GM23338 (cell line): ENCODE data around the gene OLAH. TPM values are rescaled to one million over a fixed set of nuclear protein-coding genes. Genes with fewer than 3 reads are reported as not detected.

Experiments used
- ATAC-seq: fragments of 200-7000 bp; cut with Tn5 transposase; 3 replicates; pipeline ENCODE4 v1.9.1; 2020
- DNase-seq: peaks from one replicate; pipeline ENCODE4 v3.0.0-alpha.2; 2015; ENCODE audit warnings: low spot score
- H2AFZ ChIP-seq: fragments of 200-600 bp; sonication (generic); 2 replicates; pipeline ENCODE4 v1.8.0; 2016; ENCODE audit warnings: antibody characterized with exemption, mild to moderate bottlenecking, moderate library complexity
- H3F3A ChIP-seq: fragments of 200-600 bp; sonication (generic); replicated peaks from 2 replicates; pipeline ENCODE4 v1.8.0; 2017; ENCODE audit warnings: antibody characterized with exemption, mixed run types, low read depth
- H3K27ac ChIP-seq: fragments of 200-600 bp; sonication (generic); 2 replicates; pipeline ENCODE4 v1.6.1; 2016; ENCODE audit warnings: low read depth
- H3K27me3 ChIP-seq: fragments of 200-600 bp; sonication (generic); 2 replicates; pipeline ENCODE4 v1.8.0; 2016; ENCODE audit warnings: mild to moderate bottlenecking, mixed run types, moderate library complexity; ENCODE audit not compliant: insufficient read depth
- H3K36me3 ChIP-seq: fragments of 200-600 bp; sonication (generic); 2 replicates; pipeline ENCODE4 v1.8.0; 2016; ENCODE audit warnings: mild to moderate bottlenecking; ENCODE audit not compliant: insufficient read depth
- H3K4me1 ChIP-seq: fragments of 200-600 bp; sonication (generic); 2 replicates; pipeline ENCODE4 v1.8.0; 2016; ENCODE audit warnings: mild to moderate bottlenecking, moderate library complexity; ENCODE audit not compliant: insufficient read depth
- H3K4me2 ChIP-seq: fragments of 200-600 bp; sonication (generic); 2 replicates; pipeline ENCODE4 v1.7.1; 2017; ENCODE audit warnings: mixed run types
- H3K4me3 ChIP-seq: fragments of 200-600 bp; sonication (generic); 2 replicates; pipeline ENCODE4 v1.6.1; 2016; ENCODE audit warnings: mixed run types
- H3K79me2 ChIP-seq: fragments of 200-600 bp; sonication (generic); replicated peaks from 2 replicates; pipeline ENCODE4 v1.8.0; 2017; ENCODE audit warnings: mild to moderate bottlenecking; ENCODE audit not compliant: insufficient read depth
- H3K9me2 ChIP-seq: fragments of 200-600 bp; sonication (generic); 2 replicates; pipeline ENCODE4 v1.8.0; 2017; ENCODE audit not compliant: insufficient read depth
- H4K20me1 ChIP-seq: fragments of 200-600 bp; sonication (generic); replicated peaks from 2 replicates; pipeline ENCODE4 v1.8.0; 2017; ENCODE audit warnings: mild to moderate bottlenecking; ENCODE audit not compliant: insufficient read depth
- H3K27ac Mint-ChIP-seq: 2 replicates; pipeline ENCODE4 v1.8.0; 2020; ENCODE audit warnings: inconsistent platforms, mild to moderate bottlenecking, moderate library complexity, mixed read lengths
- H3K27me3 Mint-ChIP-seq: 3 replicates; pipeline ENCODE4 v1.8.0; 2022; ENCODE audit warnings: low read depth, mild to moderate bottlenecking, moderate library complexity, mixed read lengths, inconsistent platforms; ENCODE audit not compliant: insufficient read depth, poor library complexity
- H3K36me3 Mint-ChIP-seq: 3 replicates; pipeline ENCODE4 v1.8.0; 2021; ENCODE audit warnings: low read depth, mild to moderate bottlenecking, inconsistent platforms, moderate library complexity, mixed read lengths
- H3K4me1 Mint-ChIP-seq: 3 replicates; pipeline ENCODE4 v1.8.0; 2020; ENCODE audit warnings: mild to moderate bottlenecking, inconsistent platforms, mixed read lengths
- H3K4me3 Mint-ChIP-seq: 3 replicates; pipeline ENCODE4 v1.8.0; 2021; ENCODE audit warnings: moderate library complexity, mild to moderate bottlenecking, inconsistent platforms, mixed read lengths
- H3K9me3 Mint-ChIP-seq: 3 replicates; pipeline ENCODE4 v1.8.0; 2020; ENCODE audit warnings: moderate library complexity, mild to moderate bottlenecking, inconsistent platforms, mixed read lengths
- CREB1 ChIP-seq: fragments of 250-450 bp; sonication (Bioruptor Pico); IDR thresholded peaks from 2 replicates; pipeline ENCODE4 v1.5.0; 2020; ENCODE audit warnings: low read depth, mild to moderate bottlenecking, moderate library complexity
- EZH2phosphoT487 ChIP-seq: fragments of 200-600 bp; sonication (generic); IDR thresholded peaks from one replicate; pipeline ENCODE4 v1.8.1; 2018; ENCODE audit warnings: antibody characterized with exemption; ENCODE audit not compliant: unreplicated experiment
- JUNB ChIP-seq: IDR thresholded peaks from one replicate; pipeline ENCODE4 v1.6.1; 2016; ENCODE audit warnings: antibody characterized with exemption; ENCODE audit not compliant: unreplicated experiment
- NANOG ChIP-seq: IDR thresholded peaks from 2 replicates; pipeline ENCODE4 v1.6.1; 2016; ENCODE audit warnings: antibody characterized with exemption, borderline replicate concordance
- POLR2AphosphoS5 ChIP-seq: IDR thresholded peaks from 2 replicates; pipeline ENCODE4 v1.6.1; 2016; ENCODE audit warnings: antibody characterized with exemption, low read depth
- STAT1 ChIP-seq: IDR thresholded peaks from one replicate; pipeline ENCODE4 v1.6.1; 2016; ENCODE audit warnings: antibody characterized with exemption; ENCODE audit not compliant: unreplicated experiment
- ZNF114 ChIP-seq: fragments of 250-450 bp; sonication (Bioruptor Pico); IDR thresholded peaks from 2 replicates; pipeline ENCODE4 v1.5.0; 2020; ENCODE audit warnings: mild to moderate bottlenecking, moderate library complexity
- ZNF331 ChIP-seq: fragments of 250-450 bp; sonication (Bioruptor Pico); IDR thresholded peaks from 2 replicates; pipeline ENCODE4 v1.5.0; 2020; ENCODE audit warnings: low read depth, mild to moderate bottlenecking, moderate library complexity
- polyA plus RNA-seq: library from polyadenylated mRNA; unstranded; fragments of >200 nt; fragmentation: Nextera tagmentation; extraction: Ambion mirVana; gene quantifications from 2 replicates; pipeline ENCODE4 v1.2.1, GENCODE V29; 2016
- total RNA-seq: library from RNA; depleted of rRNA; stranded (reverse); fragments of >200 nt; shearing (Covaris generic); gene quantifications from 2 replicates; pipeline ENCODE4 v1.2.3, GENCODE V29; 2014
- TF ChIP-seq, protein P1 (sequence below), 2 experiments: fragments of 200-600 bp in 1 of 2; sonication (generic) in 1 of 2; conservative IDR thresholded peaks; 2 replicates each; pipeline versions ENCODE4 v1.5.1 to v1.6.1; 2016 to 2017; ENCODE audit warnings: antibody characterized with exemption in 2 of 2, low read depth in 2 of 2, mild to moderate bottlenecking in 2 of 2, moderate library complexity in 1 of 2
- TF ChIP-seq, protein P2 (sequence below): fragments of 250-450 bp; sonication (Bioruptor Pico); IDR thresholded peaks from 2 replicates; pipeline ENCODE4 v1.5.0; 2020; ENCODE audit warnings: mild to moderate bottlenecking, moderate library complexity
- TF ChIP-seq, protein P3 (sequence below): IDR thresholded peaks from one replicate; pipeline ENCODE4 v1.6.1; 2018; ENCODE audit warnings: antibody characterized with exemption; ENCODE audit not compliant: unreplicated experiment

OLAH gene
- total and polyA plus RNA-seq, 2 experiments from 2014 or later = not detected

- no peaks in the 10 kb centered on the region for H3K9me2 ChIP-seq
- peaks cover 19% of the 10 kb centered on the region for H3K36me3 Mint-ChIP-seq
- H3K36me3 ChIP-seq = peaks cover 10% of the 10 kb centered on the region; the same call in 1 of the 2 replicates
- H3K4me2 ChIP-seq = no peak overlapping the region
- H3K79me2 ChIP-seq = no peaks in the 10 kb centered on the region
- no peak overlapping the region for H3K4me3 ChIP-seq
- H3K9me3 Mint-ChIP-seq = no peaks in the 10 kb centered on the region
- H2AFZ ChIP-seq = no peak overlapping the region
- no peaks in the 10 kb centered on the region for H3K4me1 ChIP-seq
- no peaks in the 10 kb centered on the region for H3F3A ChIP-seq
- H3K27me3 Mint-ChIP-seq = no peaks in the 10 kb centered on the region
- H4K20me1 ChIP-seq = no peaks in the 10 kb centered on the region
- no peak overlapping the region for H3K27ac ChIP-seq
- H3K4me3 Mint-ChIP-seq = no peak overlapping the region
- no peak for DNase-seq
- no peak overlapping the region for H3K27ac Mint-ChIP-seq
- H3K4me1 Mint-ChIP-seq = no peaks in the 10 kb centered on the region
- ATAC-seq = no peak
- H3K27me3 ChIP-seq = no peaks in the 10 kb centered on the region
- TF ChIP-seq STAT1 (no peak), NANOG (no peak), POLR2AphosphoS5 (no peak), EZH2phosphoT487 (no peak), ZNF331 (CRISPR knock-in tag) (no peak)
- TF ChIP-seq, protein P1, sequence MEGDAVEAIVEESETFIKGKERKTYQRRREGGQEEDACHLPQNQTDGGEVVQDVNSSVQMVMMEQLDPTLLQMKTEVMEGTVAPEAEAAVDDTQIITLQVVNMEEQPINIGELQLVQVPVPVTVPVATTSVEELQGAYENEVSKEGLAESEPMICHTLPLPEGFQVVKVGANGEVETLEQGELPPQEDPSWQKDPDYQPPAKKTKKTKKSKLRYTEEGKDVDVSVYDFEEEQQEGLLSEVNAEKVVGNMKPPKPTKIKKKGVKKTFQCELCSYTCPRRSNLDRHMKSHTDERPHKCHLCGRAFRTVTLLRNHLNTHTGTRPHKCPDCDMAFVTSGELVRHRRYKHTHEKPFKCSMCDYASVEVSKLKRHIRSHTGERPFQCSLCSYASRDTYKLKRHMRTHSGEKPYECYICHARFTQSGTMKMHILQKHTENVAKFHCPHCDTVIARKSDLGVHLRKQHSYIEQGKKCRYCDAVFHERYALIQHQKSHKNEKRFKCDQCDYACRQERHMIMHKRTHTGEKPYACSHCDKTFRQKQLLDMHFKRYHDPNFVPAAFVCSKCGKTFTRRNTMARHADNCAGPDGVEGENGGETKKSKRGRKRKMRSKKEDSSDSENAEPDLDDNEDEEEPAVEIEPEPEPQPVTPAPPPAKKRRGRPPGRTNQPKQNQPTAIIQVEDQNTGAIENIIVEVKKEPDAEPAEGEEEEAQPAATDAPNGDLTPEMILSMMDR (conservative IDR thresholded peaks at IDR 0.05; ENCODE audit: low read depth in 2 of 2) = no peak
Observed at GRCh38 chr10:15120523-15120922, 76.8 kb downstream of the OLAH start.

DNA sequence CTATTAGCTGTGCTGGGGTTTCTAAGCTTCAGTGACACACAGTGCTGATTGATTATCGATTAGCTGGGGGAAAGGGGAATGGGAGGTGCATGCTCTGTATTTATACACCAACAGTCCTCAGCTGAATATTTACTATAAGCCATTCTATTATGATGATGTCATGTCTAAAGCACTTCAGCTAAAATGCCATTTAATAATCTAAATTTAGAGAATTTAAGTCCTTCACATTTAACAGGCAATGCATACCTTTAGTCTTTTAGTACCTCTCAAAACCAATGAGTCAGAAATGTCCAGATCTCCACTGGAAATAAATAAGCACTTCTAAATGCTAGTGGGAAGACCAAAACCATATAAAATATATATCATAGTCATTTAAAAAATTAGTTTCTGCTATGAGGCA lies 78.0 kb downstream of the OLAH start:
- Mint-ChIP-seq H3K36me3 (peaks cover 20% of the 10 kb centered on the region), H3K27ac (no peak overlapping the region), H3K27me3 (no peaks in the 10 kb centered on the region), H3K4me1 (no peaks in the 10 kb centered on the region), H3K4me3 (no peak overlapping the region), H3K9me3 (peaks cover 3% of the 10 kb centered on the region; the same call in 1 of the 3 replicates)
- Histone ChIP-seq H3K36me3 (peaks cover 10% of the 10 kb centered on the region; the same call in 1 of the 2 replicates), H3F3A (no peaks in the 10 kb centered on the region), H3K4me1 (no peaks in the 10 kb centered on the region), H3K4me3 (no peak overlapping the region), H3K27ac (no peak overlapping the region), H3K79me2 (no peaks in the 10 kb centered on the region), H4K20me1 (no peaks in the 10 kb centered on the region), H3K27me3 (no peaks in the 10 kb centered on the region), H2AFZ (no peak overlapping the region), H3K9me2 (no peaks in the 10 kb centered on the region), H3K4me2 (no peak overlapping the region)
- ATAC-seq (no peak), DNase-seq (no peak)
- TF ChIP-seq POLR2AphosphoS5 (no peak), EZH2phosphoT487 (no peak), NANOG (no peak), ZNF114 (CRISPR knock-in tag) (no peak), ZNF331 (CRISPR knock-in tag) (no peak), JUNB (no peak), CREB1 (CRISPR knock-in tag) (no peak)
- TF ChIP-seq, protein P2, sequence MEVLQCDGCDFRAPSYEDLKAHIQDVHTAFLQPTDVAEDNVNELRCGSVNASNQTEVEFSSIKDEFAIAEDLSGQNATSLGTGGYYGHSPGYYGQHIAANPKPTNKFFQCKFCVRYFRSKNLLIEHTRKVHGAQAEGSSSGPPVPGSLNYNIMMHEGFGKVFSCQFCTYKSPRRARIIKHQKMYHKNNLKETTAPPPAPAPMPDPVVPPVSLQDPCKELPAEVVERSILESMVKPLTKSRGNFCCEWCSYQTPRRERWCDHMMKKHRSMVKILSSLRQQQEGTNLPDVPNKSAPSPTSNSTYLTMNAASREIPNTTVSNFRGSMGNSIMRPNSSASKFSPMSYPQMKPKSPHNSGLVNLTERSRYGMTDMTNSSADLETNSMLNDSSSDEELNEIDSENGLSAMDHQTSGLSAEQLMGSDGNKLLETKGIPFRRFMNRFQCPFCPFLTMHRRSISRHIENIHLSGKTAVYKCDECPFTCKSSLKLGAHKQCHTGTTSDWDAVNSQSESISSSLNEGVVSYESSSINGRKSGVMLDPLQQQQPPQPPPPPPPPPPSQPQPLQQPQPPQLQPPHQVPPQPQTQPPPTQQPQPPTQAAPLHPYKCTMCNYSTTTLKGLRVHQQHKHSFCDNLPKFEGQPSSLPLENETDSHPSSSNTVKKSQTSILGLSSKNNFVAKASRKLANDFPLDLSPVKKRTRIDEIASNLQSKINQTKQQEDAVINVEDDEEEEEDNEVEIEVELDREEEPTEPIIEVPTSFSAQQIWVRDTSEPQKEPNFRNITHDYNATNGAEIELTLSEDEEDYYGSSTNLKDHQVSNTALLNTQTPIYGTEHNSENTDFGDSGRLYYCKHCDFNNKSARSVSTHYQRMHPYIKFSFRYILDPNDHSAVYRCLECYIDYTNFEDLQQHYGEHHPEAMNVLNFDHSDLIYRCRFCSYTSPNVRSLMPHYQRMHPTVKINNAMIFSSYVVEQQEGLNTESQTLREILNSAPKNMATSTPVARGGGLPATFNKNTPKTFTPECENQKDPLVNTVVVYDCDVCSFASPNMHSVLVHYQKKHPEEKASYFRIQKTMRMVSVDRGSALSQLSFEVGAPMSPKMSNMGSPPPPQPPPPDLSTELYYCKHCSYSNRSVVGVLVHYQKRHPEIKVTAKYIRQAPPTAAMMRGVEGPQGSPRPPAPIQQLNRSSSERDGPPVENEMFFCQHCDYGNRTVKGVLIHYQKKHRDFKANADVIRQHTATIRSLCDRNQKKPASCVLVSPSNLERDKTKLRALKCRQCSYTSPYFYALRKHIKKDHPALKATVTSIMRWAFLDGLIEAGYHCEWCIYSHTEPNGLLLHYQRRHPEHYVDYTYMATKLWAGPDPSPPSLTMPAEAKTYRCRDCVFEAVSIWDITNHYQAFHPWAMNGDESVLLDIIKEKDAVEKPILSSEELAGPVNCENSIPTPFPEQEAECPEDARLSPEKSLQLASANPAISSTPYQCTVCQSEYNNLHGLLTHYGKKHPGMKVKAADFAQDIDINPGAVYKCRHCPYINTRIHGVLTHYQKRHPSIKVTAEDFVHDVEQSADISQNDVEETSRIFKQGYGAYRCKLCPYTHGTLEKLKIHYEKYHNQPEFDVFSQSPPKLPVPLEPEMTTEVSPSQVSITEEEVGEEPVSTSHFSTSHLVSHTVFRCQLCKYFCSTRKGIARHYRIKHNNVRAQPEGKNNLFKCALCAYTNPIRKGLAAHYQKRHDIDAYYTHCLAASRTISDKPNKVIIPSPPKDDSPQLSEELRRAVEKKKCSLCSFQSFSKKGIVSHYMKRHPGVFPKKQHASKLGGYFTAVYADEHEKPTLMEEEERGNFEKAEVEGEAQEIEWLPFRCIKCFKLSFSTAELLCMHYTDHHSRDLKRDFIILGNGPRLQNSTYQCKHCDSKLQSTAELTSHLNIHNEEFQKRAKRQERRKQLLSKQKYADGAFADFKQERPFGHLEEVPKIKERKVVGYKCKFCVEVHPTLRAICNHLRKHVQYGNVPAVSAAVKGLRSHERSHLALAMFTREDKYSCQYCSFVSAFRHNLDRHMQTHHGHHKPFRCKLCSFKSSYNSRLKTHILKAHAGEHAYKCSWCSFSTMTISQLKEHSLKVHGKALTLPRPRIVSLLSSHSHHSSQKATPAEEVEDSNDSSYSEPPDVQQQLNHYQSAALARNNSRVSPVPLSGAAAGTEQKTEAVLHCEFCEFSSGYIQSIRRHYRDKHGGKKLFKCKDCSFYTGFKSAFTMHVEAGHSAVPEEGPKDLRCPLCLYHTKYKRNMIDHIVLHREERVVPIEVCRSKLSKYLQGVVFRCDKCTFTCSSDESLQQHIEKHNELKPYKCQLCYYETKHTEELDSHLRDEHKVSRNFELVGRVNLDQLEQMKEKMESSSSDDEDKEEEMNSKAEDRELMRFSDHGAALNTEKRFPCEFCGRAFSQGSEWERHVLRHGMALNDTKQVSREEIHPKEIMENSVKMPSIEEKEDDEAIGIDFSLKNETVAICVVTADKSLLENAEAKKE (CRISPR knock-in tag) = no peak
- TF ChIP-seq, protein P3, sequence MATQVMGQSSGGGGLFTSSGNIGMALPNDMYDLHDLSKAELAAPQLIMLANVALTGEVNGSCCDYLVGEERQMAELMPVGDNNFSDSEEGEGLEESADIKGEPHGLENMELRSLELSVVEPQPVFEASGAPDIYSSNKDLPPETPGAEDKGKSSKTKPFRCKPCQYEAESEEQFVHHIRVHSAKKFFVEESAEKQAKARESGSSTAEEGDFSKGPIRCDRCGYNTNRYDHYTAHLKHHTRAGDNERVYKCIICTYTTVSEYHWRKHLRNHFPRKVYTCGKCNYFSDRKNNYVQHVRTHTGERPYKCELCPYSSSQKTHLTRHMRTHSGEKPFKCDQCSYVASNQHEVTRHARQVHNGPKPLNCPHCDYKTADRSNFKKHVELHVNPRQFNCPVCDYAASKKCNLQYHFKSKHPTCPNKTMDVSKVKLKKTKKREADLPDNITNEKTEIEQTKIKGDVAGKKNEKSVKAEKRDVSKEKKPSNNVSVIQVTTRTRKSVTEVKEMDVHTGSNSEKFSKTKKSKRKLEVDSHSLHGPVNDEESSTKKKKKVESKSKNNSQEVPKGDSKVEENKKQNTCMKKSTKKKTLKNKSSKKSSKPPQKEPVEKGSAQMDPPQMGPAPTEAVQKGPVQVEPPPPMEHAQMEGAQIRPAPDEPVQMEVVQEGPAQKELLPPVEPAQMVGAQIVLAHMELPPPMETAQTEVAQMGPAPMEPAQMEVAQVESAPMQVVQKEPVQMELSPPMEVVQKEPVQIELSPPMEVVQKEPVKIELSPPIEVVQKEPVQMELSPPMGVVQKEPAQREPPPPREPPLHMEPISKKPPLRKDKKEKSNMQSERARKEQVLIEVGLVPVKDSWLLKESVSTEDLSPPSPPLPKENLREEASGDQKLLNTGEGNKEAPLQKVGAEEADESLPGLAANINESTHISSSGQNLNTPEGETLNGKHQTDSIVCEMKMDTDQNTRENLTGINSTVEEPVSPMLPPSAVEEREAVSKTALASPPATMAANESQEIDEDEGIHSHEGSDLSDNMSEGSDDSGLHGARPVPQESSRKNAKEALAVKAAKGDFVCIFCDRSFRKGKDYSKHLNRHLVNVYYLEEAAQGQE = no peak
